Activated T-helper 1 cell treated with anti-CD3 and anti-CD28 coated beads, Interleukin-12 subunit alpha, Interleukin-12 subunit beta, Interleukin-2, Interleukin-4 antibody, amounts not matched to agents 30 ng/mL and 10 ng/mL and 1 ng/mL, durations not matched to agents 14 hours and 24 hours and 36 hours (primary cell): ENCODE results near the gene LRRC57. TPM values are rescaled to one million over a fixed set of nuclear protein-coding genes. Genes with fewer than 3 reads are reported as not detected.

ENCODE experiments used
- DNase-seq: peaks from one replicate; pipeline ENCODE4 v3.0.0; 2021; ENCODE audit warnings: low spot score
- H3K27ac Mint-ChIP-seq: one replicate; pipeline ENCODE4 v1.8.0; 2021; ENCODE audit warnings: mild to moderate bottlenecking, mixed read lengths
- H3K27me3 Mint-ChIP-seq: one replicate; pipeline ENCODE4 v1.8.0; 2022; ENCODE audit warnings: mild to moderate bottlenecking, moderate library complexity, mixed read lengths; ENCODE audit not compliant: insufficient read depth
- H3K36me3 Mint-ChIP-seq: one replicate; pipeline ENCODE4 v1.8.0; 2021; ENCODE audit warnings: low read depth, mixed read lengths
- H3K4me1 Mint-ChIP-seq: one replicate; pipeline ENCODE4 v1.8.0; 2021; ENCODE audit warnings: low read depth, mixed read lengths
- H3K4me3 Mint-ChIP-seq: one replicate; pipeline ENCODE4 v1.8.0; 2021; ENCODE audit warnings: mild to moderate bottlenecking, moderate library complexity, mixed read lengths
- H3K9me3 Mint-ChIP-seq: one replicate; pipeline ENCODE4 v1.8.0; 2021; ENCODE audit warnings: mixed read lengths
- intact Hi-C: fragments of 100-400 bp; cut with micrococcal nuclease; formaldehyde crosslinking; loops from one replicate; pipeline ENCODE4 v1.15.1; 2024
- total RNA-seq: library from RNA; stranded (reverse); gene quantifications from 2 replicates; pipeline ENCODE4 v1.2.3, GENCODE V29; 2022

Gene LRRC57
- total RNA-seq, 1 donor from 2014 or later = 19.9 TPM

DNA sequence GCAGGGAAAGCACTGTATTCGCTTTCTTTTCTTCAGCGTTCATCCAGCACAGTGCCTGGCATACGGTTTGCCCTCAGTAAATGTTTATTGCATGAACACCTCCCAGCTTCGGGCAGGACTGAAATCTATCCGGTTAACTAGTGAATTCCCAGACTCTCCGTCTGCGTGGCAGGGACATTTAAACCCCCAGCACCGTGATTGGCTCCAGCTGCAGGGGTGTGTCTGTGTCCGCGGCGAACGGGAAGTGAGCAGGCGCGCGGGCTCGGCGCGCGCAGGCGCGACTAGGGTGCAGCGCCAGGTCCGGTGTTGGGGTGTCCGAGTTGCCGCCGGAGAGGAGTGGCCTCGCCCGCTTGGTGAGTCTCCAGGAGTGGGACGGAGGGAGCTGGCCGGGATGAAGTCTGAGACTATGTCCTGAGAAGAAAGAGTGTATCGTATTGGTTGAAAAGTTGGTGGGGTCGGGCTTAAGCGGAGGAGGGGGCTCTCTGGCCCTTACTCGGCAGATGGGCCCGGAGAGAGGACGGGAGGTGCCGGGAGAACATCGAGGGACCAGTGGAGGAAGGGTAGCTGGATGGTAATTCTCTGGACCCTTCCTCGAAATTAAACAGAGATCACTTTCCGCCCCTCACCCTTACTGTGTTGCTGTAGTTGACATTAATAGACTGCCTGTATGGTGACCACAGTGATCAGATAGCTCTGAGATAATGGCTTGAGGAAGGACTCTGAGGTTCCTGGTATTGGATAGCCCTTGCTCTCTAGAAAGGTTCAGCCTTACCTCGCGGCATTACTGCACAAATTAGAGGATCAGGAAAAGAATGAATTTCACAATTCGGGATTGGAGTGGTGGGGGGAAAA is 53.0 kb downstream of the LRRC57 start, which contains the start of gene SNAP23:
TSS of gene SNAP23 (plus strand) at position 274 of the 852 bp plus-strand sequence. CDS start 16,213 bp downstream, outside the sequence.
- Mint-ChIP-seq H3K4me3 (peak within 1 kb of the TSS; percentile 100), H3K27ac (peak within 1 kb of the TSS; percentile 89), H3K36me3 (peaks cover 7% of the 10 kb centered on the region), H3K27me3 (no peaks in the 10 kb centered on the region), H3K4me1 (peaks cover 60% of the 10 kb centered on the region), H3K9me3 (no peaks in the 10 kb centered on the region)
- intact Hi-C loops = loop anchor here (1.0 to 10.0 kb wide), 5 partner anchors 53 to 426 kb away; partner anchors contain the start of genes CDAN1, HAUS2 and LRRC57
- peak; percentile 84 for DNase-seq

- Mint-ChIP-seq H3K36me3 (peaks cover 7% of the 10 kb centered on the region), H3K27ac (peak overlapping the region; percentile 89), H3K4me1 (peaks cover 65% of the 10 kb centered on the region), H3K9me3 (no peaks in the 10 kb centered on the region), H3K27me3 (no peaks in the 10 kb centered on the region), H3K4me3 (peak overlapping the region; percentile 100)
- intact Hi-C loops = loop anchor here (1.0 to 10.0 kb wide), 5 partner anchors 53 to 426 kb away; partner anchors contain the start of genes CDAN1, HAUS2 and LRRC57
- DNase-seq = peak; percentile 24
Measured at GRCh38 chr15:42494998-42495360, 53.6 kb downstream of the LRRC57 start.

DNA sequence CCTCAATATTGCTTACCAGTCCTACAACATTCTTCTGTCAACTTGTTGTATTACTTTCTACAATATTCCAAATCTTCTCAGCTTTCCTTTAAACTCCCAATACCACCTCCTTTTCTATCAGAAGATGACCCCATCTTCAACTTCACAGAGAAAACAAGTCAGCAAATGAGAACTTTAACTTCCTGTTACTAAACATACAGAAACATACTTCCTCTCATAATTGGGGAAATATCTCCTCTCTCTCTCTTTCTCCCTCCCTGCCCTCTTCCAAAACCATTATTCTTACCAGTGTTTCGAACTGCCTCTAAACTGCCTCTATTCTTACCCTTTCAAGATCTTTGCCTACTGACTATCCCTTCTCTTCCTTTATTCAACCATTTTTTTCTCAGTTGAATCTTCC is 54.9 kb downstream of the LRRC57 start:
- no peak for DNase-seq
- intact Hi-C loops = loop anchor here (10.0 kb wide), 1 partner anchor 241 kb away; the partner anchor contains the start of gene CDAN1
- Mint-ChIP-seq H3K4me1 (peaks cover 54% of the 10 kb centered on the region), H3K27ac (peak overlapping the region; percentile 2), H3K27me3 (no peaks in the 10 kb centered on the region), H3K9me3 (no peaks in the 10 kb centered on the region), H3K36me3 (peaks cover 7% of the 10 kb centered on the region), H3K4me3 (peak overlapping the region; percentile 45)

DNA sequence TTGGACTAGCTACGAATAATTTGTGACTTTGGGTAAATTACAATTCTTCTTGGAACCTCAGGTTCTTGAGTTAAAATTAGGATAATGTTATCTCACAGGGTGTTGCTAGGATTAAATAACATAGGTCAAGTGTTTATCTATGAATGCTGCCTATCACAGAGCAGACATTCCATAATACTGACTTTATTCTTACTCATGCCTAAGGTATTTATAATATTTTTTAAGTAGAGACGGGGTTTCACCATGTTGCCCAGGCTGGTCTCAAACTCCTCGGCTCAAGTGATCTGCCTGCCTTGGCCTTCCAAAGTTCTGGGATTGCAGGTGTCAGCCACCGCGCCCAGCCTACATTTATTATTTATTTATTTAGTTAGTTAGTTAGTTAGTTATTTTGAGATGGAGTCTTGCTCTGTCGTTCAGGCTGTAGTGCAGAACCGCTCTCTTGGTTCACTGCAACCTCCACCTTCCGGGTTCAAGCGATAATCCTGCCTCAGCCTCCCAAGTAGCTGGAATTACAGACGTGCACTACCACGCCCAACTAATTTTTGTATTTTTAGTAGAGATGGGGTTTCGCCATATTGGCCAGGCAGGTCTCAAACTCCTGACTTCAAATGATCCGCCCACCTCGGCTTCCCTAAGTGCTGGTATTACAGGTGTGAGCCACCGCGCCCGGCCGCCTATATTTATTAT is 56.9 kb downstream of the LRRC57 start:
- Mint-ChIP-seq H3K4me3 (peak overlapping the region; percentile 99), H3K27me3 (no peaks in the 10 kb centered on the region), H3K36me3 (peaks cover 9% of the 10 kb centered on the region), H3K9me3 (no peaks in the 10 kb centered on the region), H3K4me1 (peaks cover 52% of the 10 kb centered on the region), H3K27ac (peak overlapping the region; percentile 99)
- no peak for DNase-seq
- intact Hi-C loops = loop anchor here (1.0 to 10.0 kb wide), 4 partner anchors 57 to 243 kb away; partner anchors contain the start of genes CDAN1, GANC, HAUS2 and LRRC57

DNA sequence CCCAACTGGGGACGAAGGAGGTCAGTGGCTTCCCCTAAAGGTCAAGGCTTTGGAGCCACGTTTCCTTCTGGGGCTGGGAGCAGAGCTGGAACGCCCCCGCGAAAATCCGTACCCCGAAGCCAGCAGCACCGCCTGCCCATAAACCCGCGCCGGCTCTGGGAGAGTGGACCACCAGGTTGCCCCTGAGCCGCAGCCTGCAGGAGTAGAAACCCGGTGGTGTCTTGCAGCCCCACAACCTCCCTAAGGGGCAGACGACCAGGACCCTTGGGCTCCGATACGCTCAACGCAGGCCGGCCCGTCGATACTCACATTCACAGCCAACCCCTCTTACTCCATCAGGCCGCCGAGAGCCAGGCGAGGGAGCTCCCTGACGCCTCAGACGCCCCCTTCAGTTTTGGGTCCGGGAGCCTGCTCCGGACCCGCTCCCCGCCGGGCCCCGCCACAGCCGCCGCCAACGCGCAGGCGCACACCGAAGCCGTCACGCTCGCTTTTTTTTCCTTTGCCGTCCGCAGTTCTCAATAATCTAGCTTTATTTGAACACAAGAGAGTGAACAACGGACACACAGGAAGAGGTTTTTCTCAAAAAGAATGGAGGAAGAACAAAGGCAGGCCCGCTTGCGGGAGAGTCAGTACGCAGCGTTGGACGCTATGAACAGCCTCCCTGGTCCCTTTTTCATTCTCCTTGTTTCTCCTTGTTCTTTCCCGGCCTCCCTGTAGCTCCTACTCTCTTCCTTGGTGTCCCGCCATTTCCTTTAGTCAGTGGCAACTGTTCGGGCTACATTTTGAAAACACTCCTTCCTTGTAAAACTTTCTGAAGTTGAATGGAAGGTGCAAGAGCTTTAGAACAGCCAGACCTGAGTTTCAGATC is 57.7 kb downstream of the LRRC57 start, which contains the start of gene ZNF106:
TSS of gene ZNF106 (minus strand) at position 471 of the 868 bp plus-strand sequence. CDS start 18,852 bp downstream, outside the sequence.
- H3K4me1 Mint-ChIP-seq = peaks cover 45% of the 10 kb centered on the region
- intact Hi-C loops = loop anchor here (1.0 to 10.0 kb wide), 4 partner anchors 57 to 244 kb away; partner anchors contain the start of genes CDAN1, GANC, HAUS2 and LRRC57
- no peaks in the 10 kb centered on the region for H3K9me3 Mint-ChIP-seq

GRCh38 chr15:42490291-42490670 is 58.3 kb downstream of the LRRC57 start:
- intact Hi-C loops = loop anchor here (10.0 kb wide), 1 partner anchor 245 kb away; the partner anchor contains the start of gene CDAN1
- Mint-ChIP-seq H3K4me1 (peaks cover 38% of the 10 kb centered on the region), H3K9me3 (no peaks in the 10 kb centered on the region)

More for the DNA sequence above, 57.7 kb downstream of the LRRC57 start, which contains the start of gene ZNF106:
- peak within 1 kb of the TSS; percentile 99 for H3K4me3 Mint-ChIP-seq
- H3K27me3 Mint-ChIP-seq = no peaks in the 10 kb centered on the region
- peak; percentile 86 for DNase-seq
- H3K36me3 Mint-ChIP-seq = peaks cover 9% of the 10 kb centered on the region
- peak within 1 kb of the TSS; percentile 99 for H3K27ac Mint-ChIP-seq

More at GRCh38 chr15:42490291-42490670, 58.3 kb downstream of the LRRC57 start:
- no peaks in the 10 kb centered on the region for H3K27me3 Mint-ChIP-seq
- peaks cover 5% of the 10 kb centered on the region for H3K36me3 Mint-ChIP-seq
- H3K27ac Mint-ChIP-seq = peak overlapping the region; percentile 99
- peak overlapping the region; percentile 99 for H3K4me3 Mint-ChIP-seq
- no peak for DNase-seq

Other genes with a start within 250 kb of the LRRC57 start
- 1.5 and 1.6 TPM in 2 replicates for gene CAPN3, start 189.3 kb downstream of the LRRC57 start, total RNA-seq
- 62.8 and 63.9 TPM in 2 replicates for gene ZNF106, start 57.7 kb downstream of the LRRC57 start, total RNA-seq
- 73.8 and 87.5 TPM in 2 replicates for gene SNAP23, start 53.2 kb downstream of the LRRC57 start, total RNA-seq
- gene HAUS2, start within 50 bp of the LRRC57 start, total RNA-seq = 43.2 and 46.7 TPM in 2 replicates
- gene STARD9, start 26.8 kb upstream of the LRRC57 start, total RNA-seq = 6.1 and 9.2 TPM in 2 replicates
- 24.0 and 26.7 TPM in 2 replicates for gene CDAN1, start 188.3 kb upstream of the LRRC57 start, total RNA-seq